Neuronal stem cell (in vitro differentiated cells): Measurements from ENCODE around the gene TBC1D14.
A peak's percentile ranks its signal among the peaks of the same experiment; 100 is the strongest.

Experiments
- DNase-seq: peaks from one replicate; pipeline ENCODE4 v3.0.0-alpha.2; 2013; ENCODE audit warnings: low spot score
- H2AFZ ChIP-seq: one replicate; pipeline ENCODE4 v1.6.1; 2013; ENCODE audit warnings: mild to moderate bottlenecking, low read length, inconsistent platforms
- H2AK5ac ChIP-seq: 2 replicates; pipeline ENCODE4 v1.6.1; 2013; ENCODE audit warnings: low read depth, mild to moderate bottlenecking, inconsistent platforms, low read length, moderate library complexity, mixed read lengths
- H2BK120ac ChIP-seq: 2 replicates; pipeline ENCODE4 v1.6.1; 2013; ENCODE audit warnings: low read depth, mild to moderate bottlenecking, inconsistent platforms, low read length, moderate library complexity, mixed read lengths
- H2BK12ac ChIP-seq: one replicate; pipeline ENCODE4 v1.6.1; 2013; ENCODE audit warnings: low read length, inconsistent platforms
- H2BK15ac ChIP-seq: 2 replicates; pipeline ENCODE4 v1.6.1; 2013; ENCODE audit warnings: mild to moderate bottlenecking, low read length, inconsistent platforms, mixed read lengths
- H2BK5ac ChIP-seq: one replicate; pipeline ENCODE4 v1.6.1; 2013; ENCODE audit warnings: inconsistent platforms, mild to moderate bottlenecking, low read length, moderate library complexity
- H3K14ac ChIP-seq: one replicate; pipeline ENCODE4 v1.6.1; 2013; ENCODE audit warnings: low read length, inconsistent platforms
- H3K18ac ChIP-seq: 2 replicates; pipeline ENCODE4 v1.6.1; 2013; ENCODE audit warnings: low read length, inconsistent platforms
- H3K23ac ChIP-seq: 2 replicates; pipeline ENCODE4 v1.6.1; 2013; ENCODE audit warnings: low read depth, mild to moderate bottlenecking, mixed read lengths, low read length, inconsistent platforms; ENCODE audit not compliant: poor library complexity
- H3K27ac ChIP-seq: replicated peaks from 3 replicates; pipeline ENCODE4 v1.5.1; 2013; ENCODE audit warnings: low read length, inconsistent platforms
- H3K27me3 ChIP-seq, 3 experiments: 2 replicates each; pipeline ENCODE4 v1.6.1; 2013; ENCODE audit warnings: low read length in 3 of 3, mild to moderate bottlenecking in 2 of 3, inconsistent platforms in 1 of 3, low read depth in 1 of 3, mixed read lengths in 1 of 3, moderate library complexity in 1 of 3; ENCODE audit not compliant: control insufficient read depth in 3 of 3, insufficient read depth in 3 of 3
- H3K36me3 ChIP-seq, 2 donors: replicated peaks in 1 of 2; 2 replicates each; pipeline ENCODE4 v1.6.1; 2013; ENCODE audit warnings: low read length in 2 of 2; ENCODE audit not compliant: control insufficient read depth in 2 of 2, insufficient read depth in 2 of 2
- H3K4ac ChIP-seq: 2 replicates; pipeline ENCODE4 v1.6.1; 2013; ENCODE audit warnings: inconsistent platforms, mild to moderate bottlenecking, low read length, moderate library complexity
- H3K4me1 ChIP-seq, 2 donors: 1 replicate in 1 of 2; 2 replicates in 1 of 2; pipeline ENCODE4 v1.6.1; 2013; ENCODE audit warnings: low read length in 2 of 2, low read depth in 1 of 2; ENCODE audit not compliant: control insufficient read depth in 2 of 2, insufficient read depth in 1 of 2
- H3K4me2 ChIP-seq: one replicate; pipeline ENCODE4 v1.6.1; 2013; ENCODE audit warnings: mild to moderate bottlenecking, low read length, inconsistent platforms; ENCODE audit not compliant: insufficient read depth, poor library complexity, severe bottlenecking
- H3K4me3 ChIP-seq, 2 donors: 2 replicates each; pipeline ENCODE4 v1.5.1; 2013; ENCODE audit warnings: low read length in 2 of 2, mild to moderate bottlenecking in 2 of 2, inconsistent platforms in 1 of 2, moderate library complexity in 1 of 2
- H3K79me1 ChIP-seq: one replicate; pipeline ENCODE4 v1.6.1; 2013; ENCODE audit warnings: low read depth, mild to moderate bottlenecking, inconsistent platforms, low read length, moderate library complexity
- H3K9ac ChIP-seq: one replicate; pipeline ENCODE4 v1.6.1; 2013; ENCODE audit warnings: mild to moderate bottlenecking, low read depth, low read length, inconsistent platforms; ENCODE audit not compliant: poor library complexity
- H3K9me3 ChIP-seq, 2 donors: replicated peaks in 1 of 2; 2 replicates each; pipeline versions ENCODE3 to v1.6.1; 2013; ENCODE audit warnings: low read length in 2 of 2, mild to moderate bottlenecking in 2 of 2, inconsistent platforms in 1 of 2, low read depth in 1 of 2, mixed read lengths in 1 of 2, moderate library complexity in 1 of 2; ENCODE audit not compliant: control insufficient read depth in 2 of 2, insufficient read depth in 1 of 2
- H4K8ac ChIP-seq: one replicate; pipeline ENCODE4 v1.6.1; 2013; ENCODE audit warnings: low read depth, mild to moderate bottlenecking, inconsistent platforms, low read length, moderate library complexity
- H4K91ac ChIP-seq: one replicate; pipeline ENCODE4 v1.6.1; 2013; ENCODE audit warnings: low read length, low read depth, mild to moderate bottlenecking, inconsistent platforms; ENCODE audit not compliant: poor library complexity
- WGBS, 2 donors: extraction: QIAGEN DNeasy Blood & Tissue Kit; methylation state at CpG; one replicate each; pipeline ENCODE4 v1.1.7; 2013; ENCODE audit warnings: missing lambda C conversion rate in 2 of 2, mixed read lengths in 1 of 2; ENCODE audit not compliant: insufficient read length in 2 of 2, insufficient replicate concordance in 1 of 2; ENCODE audit errors: extremely low coverage in 2 of 2; 5-methylcytosine and 5-hydroxymethylcytosine counted together

Gene TBC1D14

DNA sequence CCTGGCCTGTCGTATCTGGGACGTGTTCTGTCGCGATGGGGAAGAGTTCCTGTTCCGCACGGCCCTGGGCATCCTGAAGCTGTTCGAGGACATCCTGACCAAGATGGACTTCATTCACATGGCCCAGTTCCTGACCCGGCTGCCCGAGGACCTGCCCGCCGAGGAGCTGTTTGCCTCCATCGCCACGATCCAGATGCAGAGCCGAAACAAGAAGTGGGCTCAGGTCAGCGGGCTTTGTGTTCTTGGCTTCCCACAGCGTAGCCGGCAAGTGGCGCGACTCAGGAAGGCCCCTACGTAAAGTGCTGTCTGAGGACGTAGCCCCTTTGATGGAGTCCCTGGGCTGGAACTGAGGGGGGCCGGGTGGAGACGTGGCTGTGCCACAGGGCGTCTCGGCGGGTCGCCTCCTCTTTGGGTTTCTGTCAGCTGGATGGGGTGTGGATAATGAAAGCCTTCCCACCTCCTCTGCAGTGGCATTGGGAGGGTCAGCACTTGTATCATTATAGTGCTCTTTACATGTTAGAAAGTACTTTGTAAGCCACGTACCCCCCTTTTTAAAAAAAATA is 115.5 kb downstream of the TBC1D14 start:
- DNase-seq: no peak
- peaks cover 0 to 2% of the 10 kb centered on the region in 2 donors for H3K9me3 ChIP-seq
- peak overlapping the region; percentile 53 for H3K9ac ChIP-seq
- no peak overlapping the region for H2AK5ac ChIP-seq
- H3K23ac ChIP-seq: no peak overlapping the region
- H2BK12ac ChIP-seq: no peak overlapping the region
- H3K36me3 ChIP-seq: peaks cover 35 to 92% of the 10 kb centered on the region in 2 donors
- H2BK5ac ChIP-seq: no peak overlapping the region
- no peaks in the 10 kb centered on the region for H3K27me3 ChIP-seq
- no peak overlapping the region for H3K27ac ChIP-seq
- H3K4ac ChIP-seq: no peak overlapping the region
- no CpG with 5 or more reads among the region's 28 CpGs for WGBS, 2 donors
- H2BK120ac ChIP-seq: no peak overlapping the region
- peaks cover 5 to 6% of the 10 kb centered on the region in 2 donors for H3K4me1 ChIP-seq
- peaks cover 2% of the 10 kb centered on the region for H3K79me1 ChIP-seq
- no peak overlapping the region for H2BK15ac ChIP-seq
- H4K8ac ChIP-seq: no peak overlapping the region
- H2AFZ ChIP-seq: no peak overlapping the region
- no peak overlapping the region for H3K4me3 ChIP-seq
- H3K4me2 ChIP-seq: no peak overlapping the region
- H3K18ac ChIP-seq: no peak overlapping the region
- H4K91ac ChIP-seq: no peak overlapping the region
- H3K14ac ChIP-seq: no peak overlapping the region

DNA sequence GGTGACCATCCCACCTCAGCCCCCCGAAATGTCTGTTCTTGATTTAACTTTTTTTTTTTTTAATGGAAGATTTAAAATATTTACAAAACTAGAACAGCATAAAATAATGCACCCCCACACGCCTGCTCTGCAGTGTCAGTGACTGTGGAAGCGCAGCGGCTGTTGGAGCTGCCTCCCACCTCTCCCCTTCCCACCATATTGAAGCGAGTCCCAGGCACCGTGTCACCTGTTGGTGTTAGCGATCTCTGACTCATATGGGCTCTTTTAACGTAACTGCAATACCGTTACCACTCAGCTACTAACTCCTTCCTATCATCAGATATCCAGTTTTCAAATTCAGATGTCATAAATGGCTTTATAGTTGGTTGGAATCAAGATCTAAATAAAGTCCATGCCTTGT is 116.5 kb downstream of the TBC1D14 start:
- Histone ChIP-seq H3K18ac (no peak overlapping the region), H3K4me3 (no peak overlapping the region), H3K79me1 (peaks cover 2% of the 10 kb centered on the region), H3K23ac (no peak overlapping the region), H3K4me2 (no peak overlapping the region), H2BK12ac (no peak overlapping the region), H2AFZ (no peak overlapping the region), H2BK120ac (no peak overlapping the region), H3K14ac (no peak overlapping the region), H3K9ac (no peak overlapping the region), H3K9me3 (peaks cover 0 to 2% of the 10 kb centered on the region in 2 donors), H2BK5ac (no peak overlapping the region), H2AK5ac (no peak overlapping the region), H3K4ac (no peak overlapping the region), H3K27ac (no peak overlapping the region), H4K91ac (no peak overlapping the region), H3K27me3 (no peaks in the 10 kb centered on the region), H3K36me3 (peaks cover 40 to 93% of the 10 kb centered on the region in 2 donors), H4K8ac (no peak overlapping the region), H3K4me1 (peaks cover 0 to 5% of the 10 kb centered on the region in 2 donors), H2BK15ac (no peak overlapping the region)
- DNase-seq: no peak
- WGBS, 2 donors: no CpG with 5 or more reads among the region's 9 CpGs

GRCh38 chr4:7027284-7027683 is 117.7 kb downstream of the TBC1D14 start:
- no peak for DNase-seq
- Histone ChIP-seq H3K9ac (no peak overlapping the region), H3K23ac (peak overlapping the region; percentile 71), H2BK15ac (no peak overlapping the region), H2AK5ac (no peak overlapping the region), H3K4ac (no peak overlapping the region), H3K9me3 (peaks cover 0 to 2% of the 10 kb centered on the region in 2 donors), H2BK120ac (no peak overlapping the region), H3K36me3 (peaks cover 48 to 95% of the 10 kb centered on the region in 2 donors), H3K27ac (no peak overlapping the region), H3K27me3 (no peaks in the 10 kb centered on the region), H3K14ac (peak overlapping the region; percentile 83), H3K79me1 (peaks cover 2% of the 10 kb centered on the region), H4K91ac (no peak overlapping the region), H3K4me3 (peak overlapping the region in 1 of 2 donors; percentile 5), H2BK5ac (no peak overlapping the region), H3K4me2 (no peak overlapping the region), H4K8ac (no peak overlapping the region), H3K4me1 (no peaks in the 10 kb centered on the region), H2BK12ac (no peak overlapping the region), H3K18ac (no peak overlapping the region), H2AFZ (no peak overlapping the region)
- 100% methylated on average over 2 to 5 of the region's 7 CpGs for WGBS, 2 donors

- peak overlapping the region; percentile 51 for H3K23ac ChIP-seq
- H2BK15ac ChIP-seq: no peak overlapping the region
- H3K36me3 ChIP-seq: peaks cover 47 to 94% of the 10 kb centered on the region in 2 donors
- no peak overlapping the region for H4K8ac ChIP-seq
- H3K4ac ChIP-seq: no peak overlapping the region
- H3K27me3 ChIP-seq: no peaks in the 10 kb centered on the region
- no peak overlapping the region for H3K27ac ChIP-seq
- H3K79me1 ChIP-seq: peaks cover 2% of the 10 kb centered on the region
- no peak overlapping the region for H3K14ac ChIP-seq
- DNase-seq: no peak
- no peak overlapping the region for H2AFZ ChIP-seq
- no peak overlapping the region for H4K91ac ChIP-seq
- H2AK5ac ChIP-seq: no peak overlapping the region
- WGBS, 2 donors: 100% methylated on average over 2 of the region's 5 CpGs
- H2BK12ac ChIP-seq: no peak overlapping the region
- H3K4me1 ChIP-seq: no peaks in the 10 kb centered on the region
- H3K9ac ChIP-seq: no peak overlapping the region
- no peak overlapping the region for H2BK120ac ChIP-seq
- no peak overlapping the region for H3K4me2 ChIP-seq
- peak overlapping the region in 1 of 2 donors; percentile 4 for H3K4me3 ChIP-seq
- H3K18ac ChIP-seq: no peak overlapping the region
- H3K9me3 ChIP-seq: peaks cover 0 to 2% of the 10 kb centered on the region in 2 donors
- H2BK5ac ChIP-seq: no peak overlapping the region
Measured at GRCh38 chr4:7027913-7028312, 118.3 kb downstream of the TBC1D14 start.
